RWPE1 (cell line): ENCODE results near the gene RICTOR.

ENCODE experiments used
- CTCF ChIA-PET: fragments of 350-600 bp; sonication (Branson Sonifier 250); formaldehyde crosslinking; extraction: SDS; loops from one replicate; lab custom pipeline; 2021; lab: Yijun Ruan, JAX
- POLR2A ChIA-PET: fragments of 400-600 bp; formaldehyde crosslinking; extraction: SDS; loops from one replicate; lab custom pipeline; 2020; ENCODE audit warnings: antibody characterized with exemption; ENCODE audit not compliant: low non-redundant PET; lab: Yijun Ruan, JAX
- DNase-seq: peaks from one replicate; pipeline ENCODE4 v3.0.0; 2012; ENCODE audit warnings: low spot score
- H3K27ac ChIP-seq: fragments of 450-650 bp; 2 replicates; pipeline ENCODE4 v1.5.1; 2017
- CTCF ChIP-seq: fragments of 450-650 bp; conservative IDR thresholded peaks from 2 replicates; pipeline ENCODE4 v1.5.1; 2017; ENCODE audit warnings: low read depth, mild to moderate bottlenecking

RICTOR gene

GRCh38 chr5:39074017-39074814, at the start of gene RICTOR:
TSS of gene RICTOR (minus strand) at chr5:39074399. CDS start at chr5:39074377, 22 bp downstream.
- POLR2A ChIA-PET = interaction anchor here (0.6 kb wide), 1 partner anchor 174 kb away, joined by 4 read pairs; no protein-coding TSS in a partner anchor

GRCh38 chr5:39121922-39122321, 47.7 kb upstream of the RICTOR start:
- POLR2A ChIA-PET = no interaction called here
- DNase-seq = no peak
- CTCF ChIA-PET = interaction anchor here (0.7 kb wide), 1 partner anchor 104 kb away, joined by 4 read pairs; no protein-coding TSS in a partner anchor
- TF ChIP-seq CTCF = no peak
- no peak overlapping the region for H3K27ac ChIP-seq

More at GRCh38 chr5:39074017-39074814, at the start of gene RICTOR:
- H3K27ac ChIP-seq = peak within 1 kb of the TSS; percentile 98
- CTCF ChIA-PET = interaction anchor here (0.6 to 0.7 kb wide), 2 partner anchors 17 to 181 kb away, joined by 3 to 4 read pairs; no protein-coding TSS in a partner anchor
- no peak for TF ChIP-seq CTCF
- peak; percentile 89 for DNase-seq

GRCh38 chr5:39121315-39121714, 47.1 kb upstream of the RICTOR start:
- DNase-seq = no peak
- ChIA-PET POLR2A (no interaction called here), CTCF (interaction anchor here (0.7 kb wide), 1 partner anchor 105 kb away, joined by 4 read pairs; no protein-coding TSS in a partner anchor)
- no peak; the same call in 1 of the 2 replicates for TF ChIP-seq CTCF
- no peak overlapping the region for H3K27ac ChIP-seq

GRCh38 chr5:39120052-39120420, 45.8 kb upstream of the RICTOR start:
- ChIA-PET CTCF (interaction anchor here (0.6 to 0.7 kb wide), 2 partner anchors 16 to 170 kb away, joined by 3 read pairs; no protein-coding TSS in a partner anchor), POLR2A (no interaction called here)
- TF ChIP-seq CTCF = no peak
- no peak for DNase-seq
- H3K27ac ChIP-seq = no peak overlapping the region

GRCh38 chr5:39119404-39120051, 45.3 kb upstream of the RICTOR start:
- POLR2A ChIA-PET = no interaction called here
- H3K27ac ChIP-seq = no peak overlapping the region
- CTCF ChIA-PET = interaction anchor here (0.6 to 1.4 kb wide), 3 partner anchors 15 to 169 kb away, joined by 3 to 4 read pairs (median 3); no protein-coding TSS in a partner anchor
- no peak for DNase-seq
- no peak; the same call in 1 of the 2 replicates for TF ChIP-seq CTCF

- ChIA-PET POLR2A (no interaction called here), CTCF (interaction anchor here (0.7 to 1.4 kb wide), 2 partner anchors 113 to 910 kb away, joined by 4 read pairs; no protein-coding TSS in a partner anchor)
- no peak for TF ChIP-seq CTCF
- DNase-seq = no peak
- H3K27ac ChIP-seq = no peak overlapping the region
Observed at GRCh38 chr5:39118638-39119037, 44.4 kb upstream of the RICTOR start.
